H1 (cell line): ENCODE data around the gene NOLC1. TPM values are rescaled to one million over a fixed set of nuclear protein-coding genes. Genes with fewer than 3 reads are reported as not detected.

Experiments
- CTCF ChIA-PET: fragments of 300-600 bp; sonication (Branson Sonifier 250); formaldehyde crosslinking; loops from one replicate; lab custom pipeline; 2021; ENCODE audit not compliant: partially characterized antibody; lab: Charles Lee
- POLR2A ChIA-PET: fragments of 300-600 bp; sonication (Branson Sonifier 250); formaldehyde crosslinking; loops from one replicate; lab custom pipeline; 2021; ENCODE audit warnings: inconsistent platforms; ENCODE audit not compliant: partially characterized antibody; lab: Charles Lee
- DNase-seq, 2 experiments: peaks; one replicate each; pipeline versions ENCODE4 v3.0.0 to v3.0.0-alpha.2; 2010 to 2022; ENCODE audit warnings: low spot score in 2 of 2, low read depth in 1 of 2, mixed read lengths in 1 of 2
- FAIRE-seq: peaks from 2 replicates; lab custom pipeline; 2011; peaks lifted over from hg19 to GRCh38; lab: Jason Lieb, UNC
- H2AFZ ChIP-seq: 2 replicates; pipeline ENCODE4 v1.8.1; 2012; ENCODE audit warnings: low read length, inconsistent platforms
- H2AK5ac ChIP-seq: 2 replicates; pipeline ENCODE4 v1.6.1; 2013; ENCODE audit warnings: low read depth, low read length
- H2BK120ac ChIP-seq: replicated peaks from 2 replicates; pipeline ENCODE3; 2013; ENCODE audit warnings: low read depth, low read length, inconsistent platforms
- H2BK12ac ChIP-seq: 2 replicates; pipeline ENCODE4 v1.6.1; 2013; ENCODE audit warnings: low read depth, low read length
- H2BK15ac ChIP-seq: 2 replicates; pipeline ENCODE4 v1.6.1; 2013; ENCODE audit warnings: low read length
- H2BK20ac ChIP-seq: 2 replicates; pipeline ENCODE4 v1.6.1; 2013; ENCODE audit warnings: low read length
- H2BK5ac ChIP-seq: 2 replicates; pipeline ENCODE4 v1.6.1; 2013; ENCODE audit warnings: low read depth, low read length
- H3K14ac ChIP-seq: 2 replicates; pipeline ENCODE4 v1.6.1; 2013; ENCODE audit warnings: inconsistent platforms; ENCODE audit not compliant: insufficient read length
- H3K18ac ChIP-seq: 2 replicates; pipeline ENCODE4 v1.6.1; 2013; ENCODE audit warnings: low read length; ENCODE audit errors: extremely low read depth
- H3K23ac ChIP-seq: 2 replicates; pipeline ENCODE4 v1.6.1; 2013; ENCODE audit warnings: inconsistent platforms; ENCODE audit not compliant: insufficient read length
- H3K23me2 ChIP-seq: 2 replicates; pipeline ENCODE4 v1.6.1; 2013; ENCODE audit warnings: low read depth, low read length
- H3K27ac ChIP-seq: 2 replicates; pipeline ENCODE4 v1.6.1; 2011; ENCODE audit warnings: low read depth, low read length, inconsistent platforms
- H3K27me3 ChIP-seq, 4 experiments: replicated peaks in 1 of 4; 1 replicate in 1 of 4; 2 replicates in 3 of 4; pipeline versions ENCODE4 v1.6.1 to v1.8.1; 2011 to 2013; ENCODE audit warnings: low read length in 3 of 4, mild to moderate bottlenecking in 3 of 4, inconsistent platforms in 2 of 4, mixed read lengths in 2 of 4, moderate library complexity in 1 of 4; ENCODE audit not compliant: control insufficient read depth in 3 of 4, insufficient read depth in 3 of 4; ENCODE audit errors: extremely low read depth in 1 of 4
- H3K36me3 ChIP-seq, 4 experiments: 2 replicates each; pipeline versions ENCODE4 v1.6.1 to v1.8.1; 2011 to 2013; ENCODE audit warnings: mild to moderate bottlenecking in 4 of 4, low read length in 3 of 4, moderate library complexity in 2 of 4, control low read depth in 1 of 4, inconsistent platforms in 1 of 4; ENCODE audit not compliant: insufficient read depth in 4 of 4, control insufficient read depth in 2 of 4
- H3K4ac ChIP-seq: replicated peaks from 2 replicates; pipeline ENCODE3; 2013; ENCODE audit warnings: low read length, low read depth, mixed read lengths, inconsistent platforms; ENCODE audit not compliant: insufficient read length
- H3K4me1 ChIP-seq, 4 experiments: replicated peaks in 1 of 4; 1 replicate in 1 of 4; 2 replicates in 3 of 4; pipeline versions ENCODE4 v1.6.1 to v1.8.1; 2011 to 2013; ENCODE audit warnings: low read length in 3 of 4, inconsistent platforms in 2 of 4, mixed read lengths in 1 of 4; ENCODE audit not compliant: insufficient read depth in 4 of 4, control insufficient read depth in 3 of 4
- H3K4me2 ChIP-seq, 2 experiments: 2 replicates each; pipeline versions ENCODE4 v1.6.1 to v1.8.1; 2011 to 2013; ENCODE audit warnings: low read depth in 2 of 2, low read length in 2 of 2, control low read depth in 1 of 2, inconsistent platforms in 1 of 2, mild to moderate bottlenecking in 1 of 2; ENCODE audit not compliant: insufficient read depth in 1 of 2
- H3K4me3 ChIP-seq, 4 experiments: fragments of 200-600, 300-600 bp in 1 of 4; sonication (generic), shearing (Covaris generic), sonication (Bioruptor Twin) in 1 of 4; 2 replicates each; pipeline versions ENCODE4 v1.5.1 to v1.8.1; 2011 to 2016; ENCODE audit warnings: low read length in 4 of 4, low read depth in 3 of 4, control low read depth in 2 of 4, inconsistent platforms in 2 of 4, mild to moderate bottlenecking in 2 of 4, mixed read lengths in 1 of 4, moderate library complexity in 1 of 4; ENCODE audit not compliant: insufficient read depth in 2 of 4; ENCODE audit errors: extremely low read depth in 1 of 4
- H3K56ac ChIP-seq: replicated peaks from 2 replicates; pipeline ENCODE3; 2013; ENCODE audit warnings: low read depth, mild to moderate bottlenecking, mixed read lengths, low read length, inconsistent platforms; ENCODE audit not compliant: insufficient read length
- H3K79me1 ChIP-seq: 2 replicates; pipeline ENCODE4 v1.6.1; 2013; ENCODE audit warnings: low read depth, low read length, control low read depth
- H3K79me2 ChIP-seq, 2 experiments: 2 replicates each; pipeline versions ENCODE4 v1.6.1 to v1.8.1; 2012 to 2013; ENCODE audit warnings: low read length in 2 of 2, mild to moderate bottlenecking in 2 of 2, inconsistent platforms in 1 of 2; ENCODE audit not compliant: insufficient read depth in 2 of 2, control insufficient read depth in 1 of 2
- H3K9ac ChIP-seq, 4 experiments: replicated peaks in 1 of 4; 1 replicate in 1 of 4; 2 replicates in 3 of 4; pipeline versions ENCODE4 v1.6.1 to v1.8.1; 2011 to 2013; ENCODE audit warnings: low read depth in 3 of 4, low read length in 3 of 4, control low read depth in 2 of 4, mild to moderate bottlenecking in 2 of 4, moderate library complexity in 2 of 4, inconsistent platforms in 1 of 4; ENCODE audit errors: extremely low read depth in 1 of 4
- H3K9me3 ChIP-seq, 2 experiments: 2 replicates each; pipeline versions ENCODE4 v1.6.1 to v1.8.1; 2012 to 2013; ENCODE audit warnings: mild to moderate bottlenecking in 2 of 2, moderate library complexity in 2 of 2, control low read depth in 1 of 2, inconsistent platforms in 1 of 2, low read depth in 1 of 2, low read length in 1 of 2, mixed read lengths in 1 of 2; ENCODE audit not compliant: insufficient read depth in 2 of 2
- H4K20me1 ChIP-seq, 2 experiments: replicated peaks in 1 of 2; 2 replicates each; pipeline versions ENCODE3 to v1.8.1; 2011 to 2013; ENCODE audit warnings: inconsistent platforms in 2 of 2, low read length in 2 of 2, mild to moderate bottlenecking in 1 of 2; ENCODE audit not compliant: insufficient read depth in 2 of 2, control insufficient read depth in 1 of 2
- H4K5ac ChIP-seq: 2 replicates; pipeline ENCODE4 v1.6.1; 2013; ENCODE audit warnings: low read length, low read depth, mixed read lengths, inconsistent platforms; ENCODE audit not compliant: insufficient read length
- H4K8ac ChIP-seq: 2 replicates; pipeline ENCODE4 v1.8.0; 2013; ENCODE audit warnings: mild to moderate bottlenecking, moderate library complexity, low read length, inconsistent platforms; ENCODE audit not compliant: insufficient read depth; ENCODE audit errors: extremely low read depth
- H4K91ac ChIP-seq: replicated peaks from 2 replicates; pipeline ENCODE3; 2013; ENCODE audit warnings: low read length, mixed read lengths, inconsistent platforms; ENCODE audit not compliant: insufficient read length
- BRCA1 ChIP-seq: IDR thresholded peaks from 2 replicates; pipeline ENCODE4 v1.6.1; 2012; ENCODE audit warnings: low read depth, low read length, improper control_type of control experiment
- POLR2A ChIP-seq, 2 experiments: IDR thresholded peaks; 1 replicate in 1 of 2; 2 replicates in 1 of 2; pipeline ENCODE4 v1.6.1; 2011; ENCODE audit warnings: low read depth in 2 of 2, low read length in 2 of 2, mild to moderate bottlenecking in 2 of 2; ENCODE audit errors: control extremely low read depth in 1 of 2
- POLR2AphosphoS5 ChIP-seq: IDR thresholded peaks from 2 replicates; pipeline ENCODE4 v1.6.1; 2011; ENCODE audit warnings: low read depth, low read length
- SP4 ChIP-seq: IDR thresholded peaks from 2 replicates; pipeline ENCODE4 v1.6.1; 2012; ENCODE audit warnings: low read length, inconsistent platforms
- WGBS, 2 experiments: shearing (Covaris generic) in 1 of 2; methylation state at CpG; one replicate each; pipeline versions ENCODE4 v1.1.6 to v1.1.7; 2013 to 2015; ENCODE audit warnings: low lambda C conversion rate in 2 of 2, mixed read lengths in 2 of 2, inconsistent platforms in 1 of 2, low coverage in 1 of 2, missing lambda C conversion rate in 1 of 2; ENCODE audit not compliant: insufficient replicate concordance in 2 of 2, insufficient coverage in 1 of 2, insufficient read length in 1 of 2; ENCODE audit errors: extremely low coverage in 1 of 2, missing lambda C conversion rate in 1 of 2; 5-methylcytosine and 5-hydroxymethylcytosine counted together
- polyA plus RNA-seq, 7 experiments: library from polyadenylated mRNA; depleted of rRNA in 3 of 7; stranded (reverse) in 5 of 7; unstranded in 2 of 7; fragments of >200 nt in 5 of 7; fragments of 200-250 nt in 2 of 7; gene quantifications; 1 replicate in 5 of 7; 2 replicates in 1 of 7; 4 replicates in 1 of 7; pipeline versions ENCODE4 v1.2.1 to v1.2.3, GENCODE V29; 2011 to 2013; ENCODE audit warnings: missing spikeins in 2 of 7, mixed read lengths in 2 of 7
- total RNA-seq: library from RNA; stranded (reverse); fragmentation: NEBNext Ultra II Directional; extraction: Animal tissue kit (Norgen Biotek cat#: 25700); gene quantifications from 2 replicates; pipeline ENCODE4 v1.2.1, GENCODE V29; 2021

The NOLC1 gene
- total and polyA plus RNA-seq, 2 of the 8 experiments (the other 6 are each of a cell fraction or from before 2014, with no cell fraction given): 86.3 to 191 TPM

DNA sequence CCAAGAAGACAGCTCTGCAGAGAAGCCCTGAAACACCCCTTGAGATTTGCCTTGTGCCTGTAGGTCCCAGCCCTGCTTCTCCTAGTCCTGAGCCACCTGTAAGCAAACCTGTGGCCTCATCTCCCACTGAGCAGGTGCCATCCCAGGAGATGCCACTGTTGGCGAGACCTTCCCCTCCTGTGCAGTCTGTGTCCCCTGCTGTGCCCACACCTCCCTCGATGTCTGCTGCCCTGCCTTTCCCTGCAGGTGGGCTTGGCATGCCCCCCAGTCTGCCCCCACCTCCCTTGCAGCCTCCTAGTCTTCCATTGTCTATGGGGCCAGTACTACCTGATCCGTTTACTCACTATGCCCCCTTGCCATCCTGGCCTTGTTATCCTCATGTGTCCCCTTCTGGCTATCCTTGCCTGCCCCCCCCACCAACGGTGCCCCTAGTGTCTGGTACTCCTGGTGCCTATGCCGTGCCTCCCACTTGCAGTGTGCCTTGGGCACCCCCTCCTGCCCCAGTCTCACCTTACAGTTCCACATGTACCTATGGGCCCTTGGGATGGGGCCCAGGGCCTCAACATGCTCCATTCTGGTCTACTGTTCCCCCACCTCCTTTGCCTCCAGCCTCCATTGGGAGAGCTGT lies 11.2 kb upstream of the NOLC1 start:
- Histone ChIP-seq H3K4me1 (no peaks in the 10 kb centered on the region; a peak in 1 of 7 replicates), H3K18ac (no peak overlapping the region), H2AFZ (no peak overlapping the region)
- WGBS, 2 experiments: 84% methylated on average over 5 of the region's 5 CpGs; no CpG with 5 or more reads in 1 of the 2 experiments
- TF ChIP-seq POLR2AphosphoS5 (peak; percentile 60; the same call in 1 of the 2 replicates), POLR2A (IDR thresholded peaks at IDR 0.05; ENCODE audit: control extremely low read depth in 1 of 2, low read depth in 2 of 2, low read length in 2 of 2) (peak in 1 of 2 experiments; percentile 22; a peak in 1 of 3 replicates), SP4 (no peak), BRCA1 (no peak)
- TF ChIP-seq, all 59 proteins: peak for 2
- H3K4me2 ChIP-seq: no peak overlapping the region
- H3K9me3 ChIP-seq: no peaks in the 10 kb centered on the region
- H3K9ac ChIP-seq: no peak overlapping the region
- no peak for FAIRE-seq
- POLR2A ChIA-PET: interaction anchor here (0.9 to 20.0 kb wide), 4 partner anchors 9 to 17 kb away, joined by 4 to 408 read pairs (median 4); partner anchors contain the start of gene NOLC1
- H4K20me1 ChIP-seq: peaks cover 30 to 47% of the 10 kb centered on the region in 2 experiments
- no peak overlapping the region for H2BK20ac ChIP-seq
- peaks cover 57 to 77% (median 73%) of the 10 kb centered on the region in 4 experiments for H3K36me3 ChIP-seq
- no peak overlapping the region for H3K23ac ChIP-seq
- no peak overlapping the region; the same call in 1 of the 2 replicates for H2BK5ac ChIP-seq
- no peaks in the 10 kb centered on the region for H3K27me3 ChIP-seq
- H3K27ac ChIP-seq: no peak overlapping the region
- no peak overlapping the region for H3K56ac ChIP-seq
- H3K4me3 ChIP-seq: no peak overlapping the region
- no peak overlapping the region for H2BK12ac ChIP-seq
- no peak overlapping the region for H3K4ac ChIP-seq
- no peak overlapping the region for H3K14ac ChIP-seq
- no peak overlapping the region for H4K5ac ChIP-seq
- H2BK15ac ChIP-seq: no peak overlapping the region
- no peak overlapping the region for H2BK120ac ChIP-seq
- no peak overlapping the region; the same call in none of the 2 replicates for H4K8ac ChIP-seq
- H3K79me1 ChIP-seq: peaks cover 34% of the 10 kb centered on the region
- DNase-seq: no peak
- H3K23me2 ChIP-seq: no peaks in the 10 kb centered on the region
- H4K91ac ChIP-seq: no peak overlapping the region
- H2AK5ac ChIP-seq: no peak overlapping the region
- peaks cover 11 to 67% of the 10 kb centered on the region in 2 experiments for H3K79me2 ChIP-seq
- CTCF ChIA-PET: interaction anchor here (0.9 to 1.2 kb wide), 3 partner anchors 11 to 23 kb away, joined by 3 to 4 read pairs (median 3); partner anchors contain the start of gene NOLC1
